ENCODE measurements around the gene TSSK3. TPM values are rescaled to one million over a fixed set of nuclear protein-coding genes. Genes with fewer than 3 reads are reported as not detected.

TSSK3 gene
- total RNA-seq, 1 experiment from 2014 or later: 2.9 TPM

- TF ChIP-seq ERG (CRISPR knock-in tag; IDR thresholded peaks at IDR 0.05) (no peak), TCF7 (CRISPR knock-in tag; IDR thresholded peaks at IDR 0.05; ENCODE audit: low read depth) (peak; percentile 83; the same call in 1 of the 2 replicates), RORB (CRISPR knock-in tag; IDR thresholded peaks at IDR 0.05) (no peak), ZNF423 (CRISPR knock-in tag; IDR thresholded peaks at IDR 0.05) (no peak), ATF1 (CRISPR knock-in tag; IDR thresholded peaks at IDR 0.05) (no peak), ESRRA (CRISPR knock-in tag; IDR thresholded peaks at IDR 0.05; ENCODE audit: borderline replicate concordance) (no peak), ELF4 (CRISPR knock-in tag; IDR thresholded peaks at IDR 0.05; ENCODE audit: low read depth) (0 out of 2 replicates have a peak, but pooled peaks have one; percentile 74), JAZF1 (CRISPR knock-in tag; IDR thresholded peaks at IDR 0.05) (no peak), ZNF263 (CRISPR knock-in tag; IDR thresholded peaks at IDR 0.05; ENCODE audit: low read depth) (no peak), OVOL2 (CRISPR knock-in tag; IDR thresholded peaks at IDR 0.05; ENCODE audit: borderline replicate concordance) (no peak), EMX1 (CRISPR knock-in tag; IDR thresholded peaks at IDR 0.05) (no peak), HMGA2 (CRISPR knock-in tag; IDR thresholded peaks at IDR 0.05) (no peak), NR1H2 (CRISPR knock-in tag; IDR thresholded peaks at IDR 0.05) (no peak), ZNF671 (CRISPR knock-in tag; IDR thresholded peaks at IDR 0.05) (no peak), TEAD1 (CRISPR knock-in tag; IDR thresholded peaks at IDR 0.05) (peak; percentile 85; the same call in 1 of the 2 replicates)
- TF ChIP-seq, protein P1, sequence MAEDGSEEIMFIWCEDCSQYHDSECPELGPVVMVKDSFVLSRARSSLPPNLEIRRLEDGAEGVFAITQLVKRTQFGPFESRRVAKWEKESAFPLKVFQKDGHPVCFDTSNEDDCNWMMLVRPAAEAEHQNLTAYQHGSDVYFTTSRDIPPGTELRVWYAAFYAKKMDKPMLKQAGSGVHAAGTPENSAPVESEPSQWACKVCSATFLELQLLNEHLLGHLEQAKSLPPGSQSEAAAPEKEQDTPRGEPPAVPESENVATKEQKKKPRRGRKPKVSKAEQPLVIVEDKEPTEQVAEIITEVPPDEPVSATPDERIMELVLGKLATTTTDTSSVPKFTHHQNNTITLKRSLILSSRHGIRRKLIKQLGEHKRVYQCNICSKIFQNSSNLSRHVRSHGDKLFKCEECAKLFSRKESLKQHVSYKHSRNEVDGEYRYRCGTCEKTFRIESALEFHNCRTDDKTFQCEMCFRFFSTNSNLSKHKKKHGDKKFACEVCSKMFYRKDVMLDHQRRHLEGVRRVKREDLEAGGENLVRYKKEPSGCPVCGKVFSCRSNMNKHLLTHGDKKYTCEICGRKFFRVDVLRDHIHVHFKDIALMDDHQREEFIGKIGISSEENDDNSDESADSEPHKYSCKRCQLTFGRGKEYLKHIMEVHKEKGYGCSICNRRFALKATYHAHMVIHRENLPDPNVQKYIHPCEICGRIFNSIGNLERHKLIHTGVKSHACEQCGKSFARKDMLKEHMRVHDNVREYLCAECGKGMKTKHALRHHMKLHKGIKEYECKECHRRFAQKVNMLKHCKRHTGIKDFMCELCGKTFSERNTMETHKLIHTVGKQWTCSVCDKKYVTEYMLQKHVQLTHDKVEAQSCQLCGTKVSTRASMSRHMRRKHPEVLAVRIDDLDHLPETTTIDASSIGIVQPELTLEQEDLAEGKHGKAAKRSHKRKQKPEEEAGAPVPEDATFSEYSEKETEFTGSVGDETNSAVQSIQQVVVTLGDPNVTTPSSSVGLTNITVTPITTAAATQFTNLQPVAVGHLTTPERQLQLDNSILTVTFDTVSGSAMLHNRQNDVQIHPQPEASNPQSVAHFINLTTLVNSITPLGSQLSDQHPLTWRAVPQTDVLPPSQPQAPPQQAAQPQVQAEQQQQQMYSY (CRISPR knock-in tag; IDR thresholded peaks at IDR 0.05): no peak
- TF ChIP-seq, protein P2, sequence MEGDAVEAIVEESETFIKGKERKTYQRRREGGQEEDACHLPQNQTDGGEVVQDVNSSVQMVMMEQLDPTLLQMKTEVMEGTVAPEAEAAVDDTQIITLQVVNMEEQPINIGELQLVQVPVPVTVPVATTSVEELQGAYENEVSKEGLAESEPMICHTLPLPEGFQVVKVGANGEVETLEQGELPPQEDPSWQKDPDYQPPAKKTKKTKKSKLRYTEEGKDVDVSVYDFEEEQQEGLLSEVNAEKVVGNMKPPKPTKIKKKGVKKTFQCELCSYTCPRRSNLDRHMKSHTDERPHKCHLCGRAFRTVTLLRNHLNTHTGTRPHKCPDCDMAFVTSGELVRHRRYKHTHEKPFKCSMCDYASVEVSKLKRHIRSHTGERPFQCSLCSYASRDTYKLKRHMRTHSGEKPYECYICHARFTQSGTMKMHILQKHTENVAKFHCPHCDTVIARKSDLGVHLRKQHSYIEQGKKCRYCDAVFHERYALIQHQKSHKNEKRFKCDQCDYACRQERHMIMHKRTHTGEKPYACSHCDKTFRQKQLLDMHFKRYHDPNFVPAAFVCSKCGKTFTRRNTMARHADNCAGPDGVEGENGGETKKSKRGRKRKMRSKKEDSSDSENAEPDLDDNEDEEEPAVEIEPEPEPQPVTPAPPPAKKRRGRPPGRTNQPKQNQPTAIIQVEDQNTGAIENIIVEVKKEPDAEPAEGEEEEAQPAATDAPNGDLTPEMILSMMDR (IDR thresholded peaks at IDR 0.05): peak; percentile 79
- TF ChIP-seq, protein P3, sequence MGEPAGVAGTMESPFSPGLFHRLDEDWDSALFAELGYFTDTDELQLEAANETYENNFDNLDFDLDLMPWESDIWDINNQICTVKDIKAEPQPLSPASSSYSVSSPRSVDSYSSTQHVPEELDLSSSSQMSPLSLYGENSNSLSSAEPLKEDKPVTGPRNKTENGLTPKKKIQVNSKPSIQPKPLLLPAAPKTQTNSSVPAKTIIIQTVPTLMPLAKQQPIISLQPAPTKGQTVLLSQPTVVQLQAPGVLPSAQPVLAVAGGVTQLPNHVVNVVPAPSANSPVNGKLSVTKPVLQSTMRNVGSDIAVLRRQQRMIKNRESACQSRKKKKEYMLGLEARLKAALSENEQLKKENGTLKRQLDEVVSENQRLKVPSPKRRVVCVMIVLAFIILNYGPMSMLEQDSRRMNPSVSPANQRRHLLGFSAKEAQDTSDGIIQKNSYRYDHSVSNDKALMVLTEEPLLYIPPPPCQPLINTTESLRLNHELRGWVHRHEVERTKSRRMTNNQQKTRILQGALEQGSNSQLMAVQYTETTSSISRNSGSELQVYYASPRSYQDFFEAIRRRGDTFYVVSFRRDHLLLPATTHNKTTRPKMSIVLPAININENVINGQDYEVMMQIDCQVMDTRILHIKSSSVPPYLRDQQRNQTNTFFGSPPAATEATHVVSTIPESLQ (CRISPR knock-in tag; IDR thresholded peaks at IDR 0.05): no peak
- TF ChIP-seq, protein P4, sequence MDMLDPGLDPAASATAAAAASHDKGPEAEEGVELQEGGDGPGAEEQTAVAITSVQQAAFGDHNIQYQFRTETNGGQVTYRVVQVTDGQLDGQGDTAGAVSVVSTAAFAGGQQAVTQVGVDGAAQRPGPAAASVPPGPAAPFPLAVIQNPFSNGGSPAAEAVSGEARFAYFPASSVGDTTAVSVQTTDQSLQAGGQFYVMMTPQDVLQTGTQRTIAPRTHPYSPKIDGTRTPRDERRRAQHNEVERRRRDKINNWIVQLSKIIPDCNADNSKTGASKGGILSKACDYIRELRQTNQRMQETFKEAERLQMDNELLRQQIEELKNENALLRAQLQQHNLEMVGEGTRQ (CRISPR knock-in tag; IDR thresholded peaks at IDR 0.05): no peak
- TF ChIP-seq, protein P5, sequence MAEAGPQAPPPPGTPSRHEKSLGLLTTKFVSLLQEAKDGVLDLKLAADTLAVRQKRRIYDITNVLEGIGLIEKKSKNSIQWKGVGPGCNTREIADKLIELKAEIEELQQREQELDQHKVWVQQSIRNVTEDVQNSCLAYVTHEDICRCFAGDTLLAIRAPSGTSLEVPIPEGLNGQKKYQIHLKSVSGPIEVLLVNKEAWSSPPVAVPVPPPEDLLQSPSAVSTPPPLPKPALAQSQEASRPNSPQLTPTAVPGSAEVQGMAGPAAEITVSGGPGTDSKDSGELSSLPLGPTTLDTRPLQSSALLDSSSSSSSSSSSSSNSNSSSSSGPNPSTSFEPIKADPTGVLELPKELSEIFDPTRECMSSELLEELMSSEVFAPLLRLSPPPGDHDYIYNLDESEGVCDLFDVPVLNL (CRISPR knock-in tag; IDR thresholded peaks at IDR 0.05; ENCODE audit: borderline replicate concordance, low read depth): no peak
These were observed 11.4 kb upstream of the TSSK3 start (continued) for GRCh38 chr1:32350785-32351398.
